HCT116 (cell line): ENCODE results near the gene ALPL. TPM values are rescaled to one million over a fixed set of nuclear protein-coding genes. Genes with fewer than 3 reads are reported as not detected.

Source experiments
- ATAC-seq: fragments of 200-7000 bp; cut with Tn5 transposase; 2 replicates; pipeline ENCODE4 v1.9.1; 2020; ENCODE audit warnings: mild to moderate bottlenecking, moderate library complexity
- BruUV-seq: library from RNA; stranded (reverse); fragments of 400-500 nt; replicated peaks from 2 replicates; lab custom pipeline; 2021; lab: Mats Ljungman, UMichigan
- CTCF ChIA-PET: fragments of 300-600 bp; sonication (Branson Sonifier 250); formaldehyde crosslinking; loops from one replicate; lab custom pipeline; 2021; ENCODE audit warnings: antibody characterized with exemption; lab: Charles Lee
- POLR2A ChIA-PET: fragments of 300-600, 350-600 bp; sonication (Branson Sonifier 250); formaldehyde crosslinking; loops from one replicate; lab custom pipeline; 2021; ENCODE audit warnings: antibody characterized with exemption; lab: Charles Lee
- RAD21 ChIA-PET, 2 experiments: fragments of 300-600 bp; sonication (Branson Sonifier 250); formaldehyde crosslinking; loops; one replicate each; lab custom pipeline; 2023; ENCODE audit warnings: low total read pairs in 2 of 2; ENCODE audit not compliant: uncharacterized antibody in 2 of 2, unreplicated experiment in 2 of 2, low non-redundant PET in 1 of 2; lab: Charles Lee
- DNase-seq: peaks from one replicate; pipeline ENCODE4 v3.0.0-alpha.2; 2010; ENCODE audit warnings: low read depth, low spot score
- H2AFZ ChIP-seq: fragments of 200-600 bp; shearing (Covaris generic), sonication (generic); 2 replicates; pipeline ENCODE4 v1.6.1; 2017; ENCODE audit warnings: low read depth, mixed run types, mixed read lengths, antibody characterized with exemption, low read length; ENCODE audit not compliant: poor library complexity, severe bottlenecking
- H3K27ac ChIP-seq: 2 replicates; pipeline ENCODE4 v1.5.1; 2012; ENCODE audit warnings: low read depth, low read length
- H3K27me3 ChIP-seq: fragments of 200-600 bp; sonication (generic); 2 replicates; pipeline ENCODE4 v1.6.1; 2016; ENCODE audit warnings: mixed run types, low read length, mixed read lengths; ENCODE audit not compliant: insufficient read depth
- H3K36me3 ChIP-seq, 2 experiments: fragments of 200-500 bp in 1 of 2; fragments of 200-600 bp in 1 of 2; sonication (Bioruptor generic) in 1 of 2; sonication (generic) in 1 of 2; 2 replicates each; pipeline versions ENCODE4 v1.5.1 to v1.6.1; 2014 to 2016; ENCODE audit warnings: low read length in 2 of 2, inconsistent platforms in 1 of 2, mixed read lengths in 1 of 2, mixed run types in 1 of 2; ENCODE audit not compliant: insufficient read depth in 2 of 2, control insufficient read depth in 1 of 2
- H3K4me1 ChIP-seq, 2 experiments: fragments of 200-600 bp in 1 of 2; sonication (generic) in 1 of 2; 2 replicates each; pipeline versions ENCODE4 v1.5.1 to v1.6.1; 2012 to 2017; ENCODE audit warnings: low read length in 2 of 2, inconsistent platforms in 1 of 2, mild to moderate bottlenecking in 1 of 2, mixed read lengths in 1 of 2, mixed run types in 1 of 2, moderate library complexity in 1 of 2; ENCODE audit not compliant: insufficient read depth in 2 of 2, control insufficient read depth in 1 of 2
- H3K4me2 ChIP-seq: fragments of 200-600 bp; sonication (generic); 2 replicates; pipeline ENCODE4 v1.6.1; 2017; ENCODE audit warnings: mixed run types, low read length, mixed read lengths
- H3K4me3 ChIP-seq, 2 experiments: fragments of 200-600 bp in 1 of 2; sonication (generic) in 1 of 2; replicated peaks in 1 of 2; 2 replicates each; pipeline ENCODE4 v1.5.1; 2011 to 2016; ENCODE audit warnings: low read length in 2 of 2, control low read depth in 1 of 2, low read depth in 1 of 2, mild to moderate bottlenecking in 1 of 2, mixed read lengths in 1 of 2, mixed run types in 1 of 2
- H3K79me2 ChIP-seq: fragments of 200-600 bp; sonication (generic); 2 replicates; pipeline ENCODE4 v1.6.1; 2017; ENCODE audit warnings: mild to moderate bottlenecking, mixed run types, low read length, moderate library complexity, mixed read lengths; ENCODE audit not compliant: insufficient read depth
- H3K9ac ChIP-seq: fragments of 200-600 bp; sonication (generic); 2 replicates; pipeline ENCODE4 v1.6.1; 2016; ENCODE audit warnings: low read length, mixed read lengths
- H3K9me2 ChIP-seq: fragments of 200-600 bp; sonication (generic), shearing (Covaris generic); 2 replicates; pipeline ENCODE4 v1.6.1; 2017; ENCODE audit warnings: mixed run types, mild to moderate bottlenecking, moderate library complexity; ENCODE audit not compliant: insufficient read depth
- H3K9me3 ChIP-seq, 2 experiments: fragments of 200-500 bp in 1 of 2; fragments of 200-600 bp in 1 of 2; sonication (Bioruptor generic) in 1 of 2; sonication (generic) in 1 of 2; 2 replicates each; pipeline ENCODE4 v1.6.1; 2014 to 2017; ENCODE audit warnings: low read length in 2 of 2, mixed read lengths in 2 of 2, inconsistent platforms in 1 of 2, low read depth in 1 of 2, mild to moderate bottlenecking in 1 of 2, mixed run types in 1 of 2, moderate library complexity in 1 of 2; ENCODE audit not compliant: control insufficient read depth in 1 of 2, insufficient read depth in 1 of 2
- H4K20me1 ChIP-seq: fragments of 200-600 bp; sonication (generic), shearing (Covaris generic); 2 replicates; pipeline ENCODE4 v1.6.1; 2017; ENCODE audit warnings: mixed run types, mild to moderate bottlenecking, moderate library complexity; ENCODE audit not compliant: insufficient read depth
- CBX3 ChIP-seq: IDR thresholded peaks from 2 replicates; pipeline ENCODE4 v1.6.1; 2012; ENCODE audit warnings: low read depth
- EZH2phosphoT487 ChIP-seq: fragments of 200-600 bp; IDR thresholded peaks from 2 replicates; pipeline ENCODE4 v1.6.1; 2018; ENCODE audit warnings: antibody characterized with exemption, borderline replicate concordance
- MAX ChIP-seq: IDR thresholded peaks from 2 replicates; pipeline ENCODE4 v1.6.1; 2012
- REST ChIP-seq: IDR thresholded peaks from 2 replicates; pipeline ENCODE4 v1.6.1; 2012; ENCODE audit warnings: low read depth
- SP1 ChIP-seq: IDR thresholded peaks from 2 replicates; pipeline ENCODE4 v1.6.1; 2012; ENCODE audit warnings: low read depth
- ZFX ChIP-seq: fragments of 450-650 bp; IDR thresholded peaks from 2 replicates; pipeline ENCODE4 v1.6.1; 2017
- ZNF274 ChIP-seq: fragments of 200-500 bp; sonication (Bioruptor generic); IDR thresholded peaks from 2 replicates; pipeline ENCODE4 v1.6.1; 2014; ENCODE audit warnings: mild to moderate bottlenecking, low read depth, low read length, inconsistent platforms
- intact Hi-C: fragments of 100-400 bp; cut with micrococcal nuclease; formaldehyde crosslinking; loops from 2 replicates; pipeline ENCODE4 v1.10.0; 2022
- total RNA-seq: library from RNA; stranded (reverse); gene quantifications from one replicate; pipeline ENCODE4 v1.2.1, GENCODE V29; 2021; ENCODE audit not compliant: unreplicated experiment

ALPL gene
- total RNA-seq, 1 experiment from 2014 or later, result 0.61 TPM

- Histone ChIP-seq H3K9me2 (no peaks in the 10 kb centered on the region), H3K4me1 (peaks cover 7 to 13% of the 10 kb centered on the region in 2 experiments; a peak in 3 of 4 replicates), H3K27me3 (no peaks in the 10 kb centered on the region), H3K79me2 (no peaks in the 10 kb centered on the region), H3K4me3 (no peak overlapping the region), H3K9me3 (no peaks in the 10 kb centered on the region), H3K9ac (no peak overlapping the region), H2AFZ (no peak overlapping the region), H3K27ac (no peak overlapping the region), H4K20me1 (no peaks in the 10 kb centered on the region), H3K36me3 (no peaks in the 10 kb centered on the region), H3K4me2 (no peak overlapping the region)
- TF ChIP-seq ZFX (no peak), SP1 (no peak), CBX3 (no peak), EZH2phosphoT487 (no peak), ZNF274 (no peak), REST (no peak), MAX (no peak)
- ChIA-PET RAD21 (interaction anchor here in 1 of 2 experiments (1.2 kb wide), 1 partner anchor 59 kb away, joined by 3 read pairs; no protein-coding TSS in a partner anchor), POLR2A (no interaction called here), CTCF (interaction anchor here (1.5 to 1.9 kb wide), 2 partner anchors 85 to 226 kb away, joined by 3 to 16 read pairs; no protein-coding TSS in a partner anchor)
- ATAC-seq (no peak), DNase-seq (no peak)
- intact Hi-C loops, result no loop called here
- BruUV-seq, result no TSS peak
Measured at GRCh38 chr1:21596628-21597027, 87.4 kb downstream of the ALPL start.
